Nephron progenitor cell (in vitro differentiated cells): Measurements from ENCODE around the gene ELAVL3.
A peak's percentile ranks its signal among the peaks of the same experiment; 100 is the strongest.

ENCODE experiments used
- DNase-seq: peaks from one replicate; pipeline ENCODE4 v3.0.0; 2021
- H3K27ac Mint-ChIP-seq: 2 replicates; pipeline ENCODE4 v1.8.0; 2021; ENCODE audit warnings: mild to moderate bottlenecking, moderate library complexity, mixed read lengths
- H3K27me3 Mint-ChIP-seq: 2 replicates; pipeline ENCODE4 v1.8.0; 2021; ENCODE audit warnings: mild to moderate bottlenecking, low read depth, mixed read lengths; ENCODE audit not compliant: poor library complexity
- H3K36me3 Mint-ChIP-seq: 2 replicates; pipeline ENCODE4 v1.8.0; 2021; ENCODE audit warnings: low read depth, mixed read lengths
- H3K4me1 Mint-ChIP-seq: 2 replicates; pipeline ENCODE4 v1.8.0; 2021; ENCODE audit warnings: mixed read lengths
- H3K4me3 Mint-ChIP-seq: 2 replicates; pipeline ENCODE4 v1.8.0; 2021; ENCODE audit warnings: mild to moderate bottlenecking, moderate library complexity, mixed read lengths
- H3K9me3 Mint-ChIP-seq: 2 replicates; pipeline ENCODE4 v1.8.0; 2021; ENCODE audit warnings: mild to moderate bottlenecking, moderate library complexity, mixed read lengths
- TF ChIP-seq, protein P1 (sequence below): fragments of 200-600 bp; sonication (generic); IDR thresholded peaks from 2 replicates; pipeline ENCODE4 v1.5.0; 2021; ENCODE audit warnings: antibody characterized with exemption

Gene ELAVL3

DNA sequence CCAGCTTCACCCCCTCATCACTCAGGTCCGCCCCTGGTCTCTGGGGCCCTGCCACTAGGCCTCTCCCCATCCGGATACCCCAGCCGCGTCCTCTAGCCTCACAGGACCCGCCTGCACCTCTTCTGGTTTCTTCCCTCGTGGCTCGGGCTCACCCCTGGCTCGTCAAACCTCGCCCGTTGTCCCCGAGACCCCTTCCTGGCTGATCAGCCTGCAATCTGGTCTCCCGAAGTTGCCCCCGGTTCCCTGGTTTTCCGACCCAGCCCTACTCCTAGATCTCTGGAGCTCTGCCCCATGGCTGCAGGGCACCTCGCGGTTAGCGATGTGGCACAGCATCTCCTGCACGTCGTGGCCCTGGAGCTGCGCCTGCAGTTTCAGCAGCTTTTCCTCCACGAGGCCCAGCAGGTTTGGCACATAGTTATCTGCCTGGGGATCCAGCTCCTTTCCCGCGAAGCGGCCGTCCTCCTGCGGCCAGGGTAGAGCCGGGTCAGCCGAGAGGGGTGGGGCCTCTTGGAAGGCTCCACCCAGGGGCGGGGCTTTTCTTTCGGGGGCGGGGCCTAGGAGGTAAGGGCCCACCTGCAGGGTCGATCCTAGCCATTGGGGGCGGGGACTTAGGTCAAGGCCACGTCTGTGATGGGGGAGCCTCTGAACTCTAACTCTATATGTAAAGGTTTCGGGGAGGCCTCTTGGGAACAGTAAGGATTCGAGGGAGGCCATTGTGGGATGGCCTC lies 59.3 kb downstream of the ELAVL3 start:
- Mint-ChIP-seq H3K9me3 (peaks cover 5% of the 10 kb centered on the region), H3K4me3 (peak overlapping the region; percentile 80), H3K36me3 (no peaks in the 10 kb centered on the region), H3K27ac (no peak overlapping the region), H3K27me3 (peaks cover 77% of the 10 kb centered on the region), H3K4me1 (peaks cover 42% of the 10 kb centered on the region)
- peak; percentile 75 for DNase-seq
- TF ChIP-seq, protein P1, sequence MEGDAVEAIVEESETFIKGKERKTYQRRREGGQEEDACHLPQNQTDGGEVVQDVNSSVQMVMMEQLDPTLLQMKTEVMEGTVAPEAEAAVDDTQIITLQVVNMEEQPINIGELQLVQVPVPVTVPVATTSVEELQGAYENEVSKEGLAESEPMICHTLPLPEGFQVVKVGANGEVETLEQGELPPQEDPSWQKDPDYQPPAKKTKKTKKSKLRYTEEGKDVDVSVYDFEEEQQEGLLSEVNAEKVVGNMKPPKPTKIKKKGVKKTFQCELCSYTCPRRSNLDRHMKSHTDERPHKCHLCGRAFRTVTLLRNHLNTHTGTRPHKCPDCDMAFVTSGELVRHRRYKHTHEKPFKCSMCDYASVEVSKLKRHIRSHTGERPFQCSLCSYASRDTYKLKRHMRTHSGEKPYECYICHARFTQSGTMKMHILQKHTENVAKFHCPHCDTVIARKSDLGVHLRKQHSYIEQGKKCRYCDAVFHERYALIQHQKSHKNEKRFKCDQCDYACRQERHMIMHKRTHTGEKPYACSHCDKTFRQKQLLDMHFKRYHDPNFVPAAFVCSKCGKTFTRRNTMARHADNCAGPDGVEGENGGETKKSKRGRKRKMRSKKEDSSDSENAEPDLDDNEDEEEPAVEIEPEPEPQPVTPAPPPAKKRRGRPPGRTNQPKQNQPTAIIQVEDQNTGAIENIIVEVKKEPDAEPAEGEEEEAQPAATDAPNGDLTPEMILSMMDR: no peak

DNA sequence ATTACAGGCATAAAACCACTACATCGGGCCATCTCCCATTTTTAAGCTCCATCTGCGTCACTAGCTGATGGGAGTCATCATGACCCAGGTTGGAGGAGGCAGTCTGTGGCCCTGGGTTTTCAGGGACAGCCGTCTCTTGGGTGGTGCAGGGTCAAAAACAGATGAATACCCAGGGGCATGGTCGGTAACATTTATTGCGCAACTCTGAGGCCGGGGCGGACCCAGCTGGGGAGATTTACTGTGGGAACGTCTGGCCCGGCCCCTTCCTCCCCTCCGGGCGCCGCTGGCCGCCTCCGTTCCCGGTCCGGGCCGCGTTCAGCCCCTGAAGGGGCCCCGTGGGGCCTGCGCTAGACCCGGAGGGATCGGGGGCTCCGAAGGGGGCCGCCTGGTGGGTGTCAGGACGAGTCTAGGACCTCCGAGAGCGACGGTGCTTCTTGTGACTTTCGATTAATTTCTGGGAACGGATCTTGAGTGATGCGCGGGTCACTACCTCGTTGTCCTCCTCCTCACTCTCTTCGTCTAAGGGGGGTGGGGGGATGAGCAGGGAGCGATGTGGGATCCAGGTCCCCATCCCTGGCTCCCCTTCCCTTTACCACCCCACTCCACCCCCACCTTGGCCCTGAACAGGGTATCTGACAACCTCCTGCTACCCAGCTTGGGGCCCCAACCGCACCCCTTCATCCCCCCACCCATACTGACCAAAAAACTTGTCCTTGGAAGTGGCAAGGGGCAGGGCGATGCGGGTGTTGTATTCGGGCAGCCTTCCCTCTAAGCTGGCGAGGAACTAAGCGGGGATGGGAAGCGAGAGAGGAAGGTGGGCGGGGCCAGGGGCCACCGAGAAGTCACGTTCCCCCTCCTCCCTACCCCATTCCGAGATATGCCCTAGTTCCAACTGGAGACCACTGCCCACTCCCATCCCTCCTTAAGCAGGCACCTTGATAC lies 60.1 kb downstream of the ELAVL3 start:
- H3K27me3 Mint-ChIP-seq: peaks cover 86% of the 10 kb centered on the region

DNA sequence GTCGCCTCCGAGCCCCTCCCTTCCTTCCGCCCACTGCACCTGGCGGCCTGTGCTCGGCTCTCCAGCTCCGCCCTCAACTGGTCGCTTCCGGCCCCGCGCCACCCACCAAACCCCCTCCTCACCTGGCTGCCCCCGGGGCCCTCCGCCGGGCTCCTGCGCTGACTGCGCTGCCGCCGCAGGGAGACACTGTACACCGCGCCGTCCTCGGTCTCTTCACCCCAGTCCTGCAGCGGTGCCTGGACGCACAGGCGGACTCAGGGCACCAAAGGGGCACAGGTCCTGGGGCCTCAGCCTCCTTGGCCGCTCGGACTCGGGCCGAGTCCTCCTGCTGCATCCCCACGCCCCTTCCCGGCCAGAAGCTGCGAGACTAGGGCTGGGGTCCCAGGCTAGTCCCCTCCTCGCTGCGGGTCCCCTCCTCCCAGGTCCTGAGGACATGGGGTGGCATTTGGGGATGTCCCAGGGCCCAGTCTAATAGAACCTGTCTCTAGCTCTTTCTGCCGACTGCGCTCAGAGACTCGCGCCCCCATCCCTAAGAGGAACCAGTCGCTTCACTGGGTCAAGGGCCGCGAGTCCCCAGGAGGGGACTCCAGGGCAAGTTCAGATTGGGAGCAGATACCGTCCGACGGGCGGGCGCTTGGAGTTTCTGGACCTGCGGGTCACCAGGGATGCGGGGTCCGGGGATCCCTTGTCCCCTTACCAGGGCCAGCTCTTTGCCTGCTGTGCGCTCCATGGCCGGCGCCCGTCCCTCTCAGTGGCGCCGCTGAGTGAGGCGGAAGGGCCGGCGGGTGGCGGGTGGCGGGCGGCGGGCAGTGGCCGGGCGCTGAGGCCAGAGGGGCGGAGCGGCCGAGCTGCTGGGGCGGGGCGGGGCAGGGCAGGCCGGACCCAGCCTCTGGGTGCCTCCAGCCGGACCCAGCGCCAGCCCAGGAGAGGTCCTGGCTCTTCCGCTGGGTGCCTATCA lies 62.0 kb downstream of the ELAVL3 start, which contains the start of gene RGL3:
TSS of gene RGL3 (minus strand) at position 766 of the 958 bp plus-strand sequence. CDS start at position 730, 36 bp downstream.
- peak within 1 kb of the TSS; percentile 80 for H3K4me3 Mint-ChIP-seq
- H3K36me3 Mint-ChIP-seq: no peaks in the 10 kb centered on the region
- H3K9me3 Mint-ChIP-seq: peaks cover 5% of the 10 kb centered on the region
- DNase-seq: peak; percentile 73
- no peak within 1 kb of the TSS for H3K27ac Mint-ChIP-seq
- TF ChIP-seq, protein P1: no peak
- peaks cover 49% of the 10 kb centered on the region for H3K4me1 Mint-ChIP-seq
- peaks cover 93% of the 10 kb centered on the region for H3K27me3 Mint-ChIP-seq

More for the DNA sequence above, 60.1 kb downstream of the ELAVL3 start:
- Mint-ChIP-seq H3K4me3 (peak overlapping the region; percentile 80), H3K4me1 (peaks cover 46% of the 10 kb centered on the region), H3K9me3 (peaks cover 5% of the 10 kb centered on the region), H3K27ac (no peak overlapping the region), H3K36me3 (no peaks in the 10 kb centered on the region)
- TF ChIP-seq, protein P1: no peak
- DNase-seq: peak; percentile 69

DNA sequence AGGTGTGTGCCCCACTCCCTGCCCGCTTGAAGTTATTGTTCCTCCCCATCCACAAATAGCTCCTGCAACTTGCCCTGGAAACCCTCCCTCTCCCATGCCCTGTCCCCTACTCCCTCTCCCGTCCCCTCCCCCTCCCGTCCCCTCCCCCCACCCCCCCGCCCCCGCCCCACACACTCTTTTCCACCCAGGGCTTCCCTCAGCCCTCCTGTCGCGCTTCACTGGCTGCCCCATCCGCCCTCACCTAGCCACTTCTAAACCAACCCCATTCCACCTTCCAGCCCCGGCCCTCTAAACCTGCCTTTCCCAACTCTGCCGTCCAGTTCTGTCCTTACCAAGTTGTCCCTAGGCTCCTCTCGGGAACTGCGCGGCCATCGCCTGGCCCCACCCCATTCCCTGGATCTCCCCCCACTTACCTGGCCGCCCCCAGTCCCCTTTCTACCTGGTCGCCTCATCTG lies 62.7 kb downstream of the ELAVL3 start:
- peaks cover 44% of the 10 kb centered on the region for H3K4me1 Mint-ChIP-seq
- no peak overlapping the region for H3K27ac Mint-ChIP-seq

More for the DNA sequence above, 62.7 kb downstream of the ELAVL3 start:
- DNase-seq: no peak
- Mint-ChIP-seq H3K9me3 (peaks cover 1% of the 10 kb centered on the region), H3K4me3 (peak overlapping the region; percentile 79), H3K36me3 (no peaks in the 10 kb centered on the region), H3K27me3 (peaks cover 86% of the 10 kb centered on the region)
- TF ChIP-seq, protein P1: no peak
